Activated CD4-positive, alpha-beta T cell treated with anti-CD3 and anti-CD28 coated beads, Interleukin-2, amount 50 U/mL, for 1 hour (primary cell): ENCODE results near the gene KLHL5.
"Not testable (repeated sequence)": the region's sequence is repeated elsewhere in the genome, so short reads cannot be mapped to it uniquely, and the experiment has no call there.

Source experiments
- DNase-seq: peaks from one replicate; pipeline ENCODE4 v3.0.0-alpha.2; 2020

Gene KLHL5

GRCh38 chr4:39062094-39062769 is at the start of gene KLHL5:
Gene KLHL5 (plus strand): TSS chr4:39062232. CDS start chr4:39062653, 421 bp downstream.
- no peak for DNase-seq

GRCh38 chr4:39014028-39014427 is 48.0 kb upstream of the KLHL5 start:
- no peak for DNase-seq

- DNase-seq, result no peak
Observed at GRCh38 chr4:39020130-39020529, 41.9 kb upstream of the KLHL5 start.

GRCh38 chr4:39021631-39022030 is 40.4 kb upstream of the KLHL5 start:
- DNase-seq, result no peak

- no peak for DNase-seq
Observed at GRCh38 chr4:39022241-39022640, 39.8 kb upstream of the KLHL5 start.

GRCh38 chr4:39023059-39023458 is 39.0 kb upstream of the KLHL5 start:
- DNase-seq, result no peak

- DNase-seq, result no peak
Observed at GRCh38 chr4:39024311-39024865, 37.6 kb upstream of the KLHL5 start.

GRCh38 chr4:39025552-39026085 is 36.4 kb upstream of the KLHL5 start:
- DNase-seq, result no peak

- DNase-seq, result no peak
Observed at GRCh38 chr4:39026096-39026495, 35.9 kb upstream of the KLHL5 start.

GRCh38 chr4:39029752-39030694 is 32.0 kb upstream of the KLHL5 start:
- no peak for DNase-seq

GRCh38 chr4:39030725-39031124 is 31.3 kb upstream of the KLHL5 start:
- DNase-seq, result no peak

- DNase-seq, result not testable (repeated sequence)
Observed at GRCh38 chr4:39031590-39032020, 30.4 kb upstream of the KLHL5 start.

- peak; percentile 5 for DNase-seq
Observed at GRCh38 chr4:39032218-39033085, 29.6 kb upstream of the KLHL5 start, which contains the start of gene TMEM156. Gene TMEM156 (minus strand): TSS chr4:39032409. CDS start chr4:39032313, 96 bp downstream.

GRCh38 chr4:39036172-39036571 is 25.9 kb upstream of the KLHL5 start:
- DNase-seq, result no peak

- no peak for DNase-seq
Observed at GRCh38 chr4:39037491-39037825, 24.6 kb upstream of the KLHL5 start.

GRCh38 chr4:39037941-39038340 is 24.1 kb upstream of the KLHL5 start:
- DNase-seq, result no peak

GRCh38 chr4:39039108-39039507 is 22.9 kb upstream of the KLHL5 start:
- DNase-seq, result no peak

- no peak for DNase-seq
Observed at GRCh38 chr4:39042366-39042765, 19.7 kb upstream of the KLHL5 start.

- no peak for DNase-seq
Observed at GRCh38 chr4:39043058-39043860, 18.8 kb upstream of the KLHL5 start.

GRCh38 chr4:39043861-39044363 is 18.1 kb upstream of the KLHL5 start:
- peak; percentile 13 for DNase-seq

GRCh38 chr4:39044364-39044955 is 17.6 kb upstream of the KLHL5 start:
- DNase-seq, result peak; percentile 98
